ENCODE results near the gene PNMA1. TPM values are rescaled to one million over a fixed set of nuclear protein-coding genes. Genes with fewer than 3 reads are reported as not detected.
A peak's percentile ranks its signal among the peaks of the same experiment; 100 is the strongest.

PNMA1 gene
- total RNA-seq, 4 donors from 2014 or later, result 4.4 to 11.6 (median 7.0) TPM

- H3K4me3 ChIP-seq, result no peak overlapping the region
- no peaks in the 10 kb centered on the region for H3K36me3 ChIP-seq
- no peaks in the 10 kb centered on the region for H3K27me3 ChIP-seq
- no peak for TF ChIP-seq CTCF (IDR thresholded peaks at IDR 0.05)
- no peak for TF ChIP-seq POLR2A (IDR thresholded peaks at IDR 0.05)
- no peak for DNase-seq
- no peak overlapping the region for H3K27ac ChIP-seq
- H3K4me1 ChIP-seq, result no peaks in the 10 kb centered on the region
- no peaks in the 10 kb centered on the region for H3K9me3 ChIP-seq
Observed at GRCh38 chr14:73666583-73666982, 47.6 kb downstream of the PNMA1 start.

GRCh38 chr14:73665130-73665529 is 49.1 kb downstream of the PNMA1 start:
- no peaks in the 10 kb centered on the region for H3K4me1 ChIP-seq

GRCh38 chr14:73663548-73664212 is 50.5 kb downstream of the PNMA1 start:
- Histone ChIP-seq H3K36me3 (no peaks in the 10 kb centered on the region), H3K27me3 (no peaks in the 10 kb centered on the region), H3K4me1 (no peaks in the 10 kb centered on the region), H3K9me3 (no peaks in the 10 kb centered on the region), H3K4me3 (no peak overlapping the region), H3K27ac (no peak overlapping the region)
- no peak for DNase-seq
- no peak for TF ChIP-seq CTCF (IDR thresholded peaks at IDR 0.05)
- TF ChIP-seq POLR2A (IDR thresholded peaks at IDR 0.05), result no peak

More at GRCh38 chr14:73665130-73665529, 49.1 kb downstream of the PNMA1 start:
- Histone ChIP-seq H3K4me3 (no peak overlapping the region), H3K27me3 (no peaks in the 10 kb centered on the region), H3K9me3 (no peaks in the 10 kb centered on the region), H3K27ac (no peak overlapping the region), H3K36me3 (no peaks in the 10 kb centered on the region)
- DNase-seq, result no peak
- no peak for TF ChIP-seq CTCF (IDR thresholded peaks at IDR 0.05)
- no peak for TF ChIP-seq POLR2A (IDR thresholded peaks at IDR 0.05)

DNA sequence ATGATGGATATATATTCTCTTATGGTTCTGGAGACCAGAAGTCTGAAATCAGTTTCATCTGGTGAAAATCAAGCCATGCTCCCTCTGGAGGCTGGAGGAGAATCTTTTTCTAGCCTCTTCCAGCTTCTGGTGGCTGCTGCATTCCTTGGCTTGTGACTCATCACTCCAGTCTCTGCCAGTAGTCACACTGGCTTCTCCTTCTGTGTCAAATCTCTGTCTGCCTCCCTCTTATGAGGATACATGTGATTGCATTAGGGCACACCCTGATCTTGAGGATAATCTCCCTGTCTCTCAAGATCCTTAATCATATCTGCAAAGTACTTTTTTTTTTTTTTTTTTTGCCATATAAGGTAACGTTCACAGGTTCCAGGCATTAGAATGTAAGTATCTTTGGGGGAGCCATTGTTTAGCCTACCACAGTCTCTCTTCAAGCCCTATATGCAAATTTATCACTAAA is 51.7 kb downstream of the PNMA1 start:
- no peaks in the 10 kb centered on the region for H3K4me1 ChIP-seq
- H3K9me3 ChIP-seq, result no peaks in the 10 kb centered on the region
- no peak overlapping the region for H3K4me3 ChIP-seq
- no peak for TF ChIP-seq POLR2A (IDR thresholded peaks at IDR 0.05)
- TF ChIP-seq CTCF (IDR thresholded peaks at IDR 0.05), result peak in 4 of 6 experiments; percentile 10 to 34 (median 27)
- H3K27me3 ChIP-seq, result no peaks in the 10 kb centered on the region
- H3K36me3 ChIP-seq, result no peaks in the 10 kb centered on the region
- DNase-seq, result no peak
- no peak overlapping the region for H3K27ac ChIP-seq

GRCh38 chr14:73661872-73662271 is 52.3 kb downstream of the PNMA1 start:
- Histone ChIP-seq H3K9me3 (no peaks in the 10 kb centered on the region), H3K4me3 (no peak overlapping the region), H3K36me3 (no peaks in the 10 kb centered on the region), H3K4me1 (no peaks in the 10 kb centered on the region), H3K27ac (no peak overlapping the region), H3K27me3 (no peaks in the 10 kb centered on the region)
- DNase-seq, result no peak
- no peak for TF ChIP-seq POLR2A (IDR thresholded peaks at IDR 0.05)
- no peak for TF ChIP-seq CTCF (IDR thresholded peaks at IDR 0.05)

Small RNAs within 50 kb of the gene (small RNA-seq; reads per million reads assigned to genes)
- gene MIR4505, result 0 to 0.06 reads per million in 2 donors

Other genes with a start within 250 kb of the PNMA1 start
- gene RIOX1, start 223.5 kb downstream of the PNMA1 start, total RNA-seq, result 10 to 100 TPM; 11.4 to 14.7 (median 12.5) TPM
- 10 to 100 TPM in 3 of 4 donors, 1 to 10 TPM in 1; 4.1 to 14.1 (median 11.4) TPM for gene ACOT1, start 177.2 kb downstream of the PNMA1 start, total RNA-seq
- gene HEATR4, start 155.4 kb downstream of the PNMA1 start, total RNA-seq, result 1 to 10 TPM in 2 of 4 donors, under 1 TPM in 1, not detected in 1; 0.88 to 2.2 (median 1.5) TPM
- 10 to 100 TPM; 26.2 to 76.9 (median 37.8) TPM for gene ACOT2, start 145.2 kb downstream of the PNMA1 start, total RNA-seq
- 1 to 10 TPM in 3 of 4 donors, not detected in 1; 4.3 to 4.8 (median 4.7) TPM for gene ACOT4, start 122.5 kb downstream of the PNMA1 start, total RNA-seq
- not detected for gene ACOT6, start 101.9 kb downstream of the PNMA1 start, total RNA-seq
- gene DNAL1, start 69.4 kb downstream of the PNMA1 start, total RNA-seq, result 1 to 10 TPM; 1.7 to 7.6 (median 4.6) TPM
- gene PTGR2, start 137.4 kb upstream of the PNMA1 start, total RNA-seq, result 10 to 100 TPM; 11.1 to 19.0 (median 12.9) TPM
- 10 to 100 TPM; 44.6 to 71.2 (median 61.0) TPM for gene ZNF410, start 172.5 kb upstream of the PNMA1 start, total RNA-seq
- gene FAM161B, start 235.7 kb upstream of the PNMA1 start, total RNA-seq, result 10 to 100 TPM in 1 of 4 donors, 1 to 10 TPM in 3; 1.7 to 12.9 (median 8.3) TPM
- 10 to 100 TPM; 42.0 to 72.6 (median 55.0) TPM for gene COQ6, start 235.9 kb upstream of the PNMA1 start, total RNA-seq

All from Peyer's patch (tissue), 4 donors.